ENCODE results near the gene TBC1D2B.

DNA sequence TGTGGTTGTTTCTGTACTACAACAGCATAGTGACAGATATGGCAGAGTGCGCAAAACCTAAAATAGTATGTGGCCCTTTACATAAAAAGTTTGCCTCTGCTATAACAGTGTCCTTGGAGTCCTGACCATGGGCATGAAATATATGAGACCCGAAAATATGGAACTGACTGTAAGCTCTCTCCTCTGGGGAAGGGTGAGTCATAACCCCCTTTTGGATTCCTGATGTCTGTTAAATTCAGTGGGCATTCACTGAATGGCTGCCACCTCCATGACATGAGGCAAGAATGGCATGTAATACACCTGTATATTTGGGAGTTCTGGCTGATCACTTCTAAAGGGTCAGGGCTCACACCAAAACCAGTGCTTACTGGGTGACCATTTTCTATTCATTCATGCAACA, 6.1 kb downstream of the TBC1D2B start:
- no peak for TF ChIP-seq CTCF (IDR thresholded peaks at IDR 0.05)
- no peak for TF ChIP-seq POLR2A (IDR thresholded peaks at IDR 0.05)

Measured in testis (tissue), 2 donors.